ENCODE data around the gene BET1L.
"Not testable (repeated sequence)": the region's sequence is repeated elsewhere in the genome, so short reads cannot be mapped to it uniquely, and the experiment has no call there.

The BET1L gene

GRCh38 chr11:232783-233565 lies 25.8 kb upstream of the BET1L start:
- DNase-seq = no peak
- in situ Hi-C loops (cut with HindIII; ENCODE audit: low pct_ligation_motif_present, low pct_unique_long_range_greater_than_20kb, low sequenced_read_pairs) = no loop called here

DNA sequence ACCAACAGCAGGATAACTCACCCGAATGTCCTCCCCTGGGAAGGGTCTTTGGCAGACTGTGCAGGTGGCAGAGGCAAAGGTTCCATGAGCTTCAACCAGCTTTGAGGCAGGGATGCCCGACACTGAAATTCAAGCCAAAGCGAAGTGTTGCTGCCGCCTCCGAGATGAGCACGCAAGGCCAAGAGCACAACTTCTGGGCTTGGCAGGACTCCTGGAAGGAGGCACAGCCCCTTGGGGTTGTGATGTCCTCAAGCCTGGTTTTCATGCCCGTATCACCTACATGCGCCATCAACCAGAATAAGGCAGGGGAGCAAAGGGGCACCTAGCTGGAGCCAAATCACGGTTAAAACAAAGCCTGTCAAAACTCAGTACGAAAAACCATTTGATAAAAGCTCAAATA lies 23.2 kb upstream of the BET1L start:
- in situ Hi-C loops (cut with HindIII; ENCODE audit: low pct_ligation_motif_present, low pct_unique_long_range_greater_than_20kb, low sequenced_read_pairs) = no loop called here
- no peak for DNase-seq

DNA sequence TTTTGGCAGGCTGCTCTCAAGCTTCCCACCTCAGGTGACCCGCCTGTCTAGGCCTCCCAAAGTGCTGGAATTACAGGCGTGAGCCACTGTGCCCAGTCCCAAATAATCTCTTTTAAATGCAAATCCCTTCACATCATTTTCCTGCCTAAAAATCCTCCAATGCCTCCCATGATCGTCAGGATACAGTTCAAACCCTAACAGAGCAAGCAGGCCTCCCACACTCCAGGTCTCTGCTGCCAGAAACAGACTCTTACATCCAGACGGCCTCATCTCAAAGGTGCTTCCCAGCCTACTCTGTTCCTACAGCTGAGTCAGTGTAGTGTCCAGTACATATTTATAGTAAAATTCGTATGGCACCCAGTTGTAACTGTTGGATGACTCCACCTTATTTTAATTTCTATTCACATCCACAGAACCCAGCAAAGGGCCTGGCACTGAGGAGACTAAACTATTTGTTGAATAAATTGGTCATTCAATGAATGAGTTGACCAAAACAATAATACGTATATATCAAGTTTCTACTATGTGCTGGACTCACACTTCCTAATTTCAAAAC lies 20.7 kb upstream of the BET1L start:
- no peak for DNase-seq
- in situ Hi-C loops (cut with HindIII; ENCODE audit: low pct_ligation_motif_present, low pct_unique_long_range_greater_than_20kb, low sequenced_read_pairs) = no loop called here

- in situ Hi-C loops (cut with HindIII; ENCODE audit: low pct_ligation_motif_present, low pct_unique_long_range_greater_than_20kb, low sequenced_read_pairs) = no loop called here
- no peak for DNase-seq
Measured at GRCh38 chr11:225734-226453, 18.7 kb upstream of the BET1L start.

DNA sequence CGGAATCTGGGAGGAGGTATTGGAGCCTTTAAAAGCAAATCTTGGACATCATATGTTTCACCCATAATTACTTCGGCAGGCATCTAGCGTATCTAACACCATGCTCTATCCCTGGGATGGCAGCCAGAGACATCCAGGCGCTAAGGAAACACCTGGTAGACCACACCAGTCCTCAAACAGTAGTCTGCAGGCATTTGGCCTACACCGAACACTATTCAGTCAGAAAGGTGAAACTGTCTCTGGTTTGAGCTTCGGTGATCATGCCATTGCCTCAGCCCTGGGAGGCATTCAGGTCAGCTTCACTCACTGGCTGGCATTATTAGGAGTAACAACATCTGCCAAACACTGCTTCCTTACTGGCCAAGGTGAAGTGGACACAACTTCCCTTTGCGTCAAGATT lies 17.2 kb upstream of the BET1L start:
- no peak for DNase-seq
- in situ Hi-C loops (cut with HindIII; ENCODE audit: low pct_ligation_motif_present, low pct_unique_long_range_greater_than_20kb, low sequenced_read_pairs) = no loop called here

GRCh38 chr11:223884-224283 lies 16.7 kb upstream of the BET1L start:
- in situ Hi-C loops (cut with HindIII; ENCODE audit: low pct_ligation_motif_present, low pct_unique_long_range_greater_than_20kb, low sequenced_read_pairs) = no loop called here

GRCh38 chr11:223026-223789 lies 16.0 kb upstream of the BET1L start:
- in situ Hi-C loops (cut with HindIII; ENCODE audit: low pct_ligation_motif_present, low pct_unique_long_range_greater_than_20kb, low sequenced_read_pairs) = no loop called here

More at GRCh38 chr11:223884-224283, 16.7 kb upstream of the BET1L start:
- DNase-seq = no peak

GRCh38 chr11:221998-222789 lies 15.0 kb upstream of the BET1L start:
- in situ Hi-C loops (cut with HindIII; ENCODE audit: low pct_ligation_motif_present, low pct_unique_long_range_greater_than_20kb, low sequenced_read_pairs) = no loop called here
- no peak for DNase-seq

More at GRCh38 chr11:223026-223789, 16.0 kb upstream of the BET1L start:
- no peak for DNase-seq

GRCh38 chr11:221539-221938 lies 14.3 kb upstream of the BET1L start:
- in situ Hi-C loops (cut with HindIII; ENCODE audit: low pct_ligation_motif_present, low pct_unique_long_range_greater_than_20kb, low sequenced_read_pairs) = no loop called here

DNA sequence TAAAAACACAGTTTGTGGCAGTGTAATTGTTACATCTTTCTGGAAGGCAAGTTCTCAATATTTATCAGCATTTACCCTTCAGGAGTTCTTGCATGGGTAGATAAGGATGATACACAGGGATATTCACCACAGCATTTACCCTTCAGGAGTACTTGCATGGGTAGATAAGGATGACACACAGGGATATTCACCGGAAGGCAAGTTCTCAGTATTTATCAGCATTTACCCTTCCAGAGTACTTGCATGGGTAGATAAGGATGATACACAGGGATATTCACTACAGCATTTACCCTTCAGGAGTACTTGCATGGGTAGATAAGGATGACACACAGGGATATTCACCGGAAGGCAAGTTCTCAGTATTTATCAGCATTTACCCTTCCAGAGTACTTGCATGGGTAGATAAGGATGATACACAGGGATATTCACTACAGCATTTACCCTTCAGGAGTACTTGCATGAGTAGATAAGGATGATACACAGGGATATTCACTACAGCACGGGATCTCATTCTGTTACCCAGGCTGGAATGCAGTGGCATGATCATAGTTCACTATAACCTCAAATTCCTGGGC lies 13.5 kb upstream of the BET1L start:
- in situ Hi-C loops (cut with HindIII; ENCODE audit: low pct_ligation_motif_present, low pct_unique_long_range_greater_than_20kb, low sequenced_read_pairs); DNase-seq: not testable (repeated sequence)

More at GRCh38 chr11:221539-221938, 14.3 kb upstream of the BET1L start:
- DNase-seq = no peak

DNA sequence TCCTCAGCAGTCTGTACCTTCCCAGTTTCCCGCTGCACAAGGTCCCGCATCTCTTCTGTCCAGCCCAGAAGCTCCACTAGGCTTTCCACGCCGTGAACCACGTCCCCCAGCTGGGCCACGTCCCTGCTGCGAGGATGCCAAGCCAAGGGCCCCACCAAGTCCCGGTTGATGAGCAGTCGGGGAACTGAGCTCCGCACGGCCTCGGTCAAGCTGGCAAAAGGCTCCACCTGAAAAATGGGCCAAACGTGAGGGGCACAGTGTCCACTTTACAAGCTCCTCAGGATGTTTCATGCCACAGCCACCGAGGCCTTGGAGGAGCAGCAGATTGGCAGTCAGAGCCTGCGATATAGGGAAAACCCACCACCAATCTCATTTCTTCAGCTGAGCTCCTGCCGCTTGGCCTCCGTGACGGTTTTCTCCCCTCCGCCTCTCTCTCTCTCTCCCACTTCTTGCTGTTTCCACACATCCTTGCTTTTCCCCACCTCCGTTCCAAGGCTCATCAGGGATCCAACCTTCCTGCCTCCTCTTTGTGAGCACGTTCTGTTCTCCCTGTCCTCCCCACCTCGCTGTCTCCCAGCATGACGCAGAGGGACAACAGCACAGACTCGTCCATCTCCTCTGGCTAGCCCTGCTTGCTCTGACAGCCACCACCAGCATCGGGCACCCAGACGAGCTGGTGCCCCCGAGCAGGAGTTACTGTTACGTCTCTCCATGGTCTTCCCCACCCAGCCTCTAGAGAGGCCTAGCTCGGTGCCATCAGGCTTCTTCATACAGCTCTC lies 11.8 kb upstream of the BET1L start:
- in situ Hi-C loops (cut with HindIII; ENCODE audit: low pct_ligation_motif_present, low pct_unique_long_range_greater_than_20kb, low sequenced_read_pairs) = no loop called here
- no peak for DNase-seq

- in situ Hi-C loops (cut with HindIII; ENCODE audit: low pct_ligation_motif_present, low pct_unique_long_range_greater_than_20kb, low sequenced_read_pairs) = no loop called here
- no peak for DNase-seq
Measured at GRCh38 chr11:217704-218103, 10.5 kb upstream of the BET1L start.

- in situ Hi-C loops (cut with HindIII; ENCODE audit: low pct_ligation_motif_present, low pct_unique_long_range_greater_than_20kb, low sequenced_read_pairs) = no loop called here
- no peak for DNase-seq
Measured at GRCh38 chr11:216081-216974, 9.1 kb upstream of the BET1L start.

- no peak for DNase-seq
- in situ Hi-C loops (cut with HindIII; ENCODE audit: low pct_ligation_motif_present, low pct_unique_long_range_greater_than_20kb, low sequenced_read_pairs) = no loop called here
Measured at GRCh38 chr11:215581-216037, 8.4 kb upstream of the BET1L start.

- in situ Hi-C loops (cut with HindIII; ENCODE audit: low pct_ligation_motif_present, low pct_unique_long_range_greater_than_20kb, low sequenced_read_pairs) = no loop called here
- no peak for DNase-seq
Measured at GRCh38 chr11:214083-214482, 6.9 kb upstream of the BET1L start.

DNA sequence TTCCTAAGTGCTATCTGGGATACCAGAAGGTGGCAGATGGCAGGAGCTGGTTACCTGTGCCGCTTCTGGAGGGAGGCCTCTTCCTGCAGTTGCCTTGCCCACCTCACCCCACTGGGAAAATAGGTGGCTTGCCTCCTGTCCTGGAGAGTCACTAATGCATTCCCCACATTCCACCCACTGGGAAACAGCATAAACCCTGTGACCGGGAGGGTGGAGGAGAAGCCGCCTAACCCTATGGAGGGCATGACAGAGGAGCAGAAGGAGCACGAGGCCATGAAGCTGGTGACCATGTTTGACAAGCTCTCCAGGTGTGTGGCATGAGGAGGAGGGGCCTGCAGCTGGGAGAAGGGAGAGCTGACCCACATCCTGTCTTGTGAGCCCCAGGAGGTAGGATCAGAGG lies 5.9 kb upstream of the BET1L start:
- DNase-seq = no peak
- in situ Hi-C loops (cut with HindIII; ENCODE audit: low pct_ligation_motif_present, low pct_unique_long_range_greater_than_20kb, low sequenced_read_pairs) = no loop called here

All from ACHN (cell line).